Measurements from ENCODE around the gene MUC7.
"Not testable (repeated sequence)": the region's sequence is repeated elsewhere in the genome, so short reads cannot be mapped to it uniquely, and the experiment has no call there.

MUC7 gene

DNA sequence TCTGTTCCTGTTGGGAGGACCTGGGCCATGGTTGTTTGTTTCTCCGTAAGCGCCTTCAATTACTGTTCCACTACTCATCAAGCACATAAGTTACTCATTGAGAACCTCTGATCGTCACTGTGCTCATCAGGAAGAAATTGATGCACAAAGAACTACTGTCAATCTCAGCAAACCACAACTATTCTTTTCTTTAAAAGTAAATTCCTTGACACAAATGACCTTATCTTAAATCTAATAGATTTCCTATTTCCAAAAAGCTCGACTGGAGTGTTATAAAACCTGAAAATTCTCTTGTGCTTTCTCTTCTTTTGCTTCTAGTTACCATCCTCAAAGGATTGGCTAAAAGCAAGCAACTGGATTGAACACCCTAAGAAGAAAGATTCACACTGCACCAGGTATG lies at the start of gene MUC7:
Gene MUC7 (plus strand): TSS at position 301 of the 400 bp plus-strand sequence. CDS start 1,825 bp downstream, outside the sequence.
- DNase-seq (ENCODE audit: low read depth in 1 of 2, low spot score in 1 of 2) = no peak

DNA sequence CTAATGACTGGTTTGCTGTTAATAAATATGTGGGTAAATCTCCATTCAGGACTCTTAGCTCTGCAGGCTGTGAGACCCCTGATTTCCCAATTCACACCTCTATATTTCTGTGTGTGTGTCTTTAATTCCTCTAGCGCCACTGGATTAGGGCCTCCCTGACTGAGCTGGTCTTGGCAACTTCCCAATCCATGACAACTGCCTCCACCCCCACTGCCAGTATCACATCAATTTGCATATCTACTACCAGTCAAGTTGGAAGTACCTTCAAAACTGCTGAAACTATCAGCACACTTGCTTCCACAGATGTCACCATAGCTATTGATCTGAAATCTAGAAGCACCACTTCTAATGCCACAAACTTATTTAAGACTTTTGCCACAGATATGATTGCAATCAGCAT lies 46.7 kb upstream of the MUC7 start:
- DNase-seq (ENCODE audit: low read depth in 1 of 2, low spot score in 1 of 2) = no peak

DNA sequence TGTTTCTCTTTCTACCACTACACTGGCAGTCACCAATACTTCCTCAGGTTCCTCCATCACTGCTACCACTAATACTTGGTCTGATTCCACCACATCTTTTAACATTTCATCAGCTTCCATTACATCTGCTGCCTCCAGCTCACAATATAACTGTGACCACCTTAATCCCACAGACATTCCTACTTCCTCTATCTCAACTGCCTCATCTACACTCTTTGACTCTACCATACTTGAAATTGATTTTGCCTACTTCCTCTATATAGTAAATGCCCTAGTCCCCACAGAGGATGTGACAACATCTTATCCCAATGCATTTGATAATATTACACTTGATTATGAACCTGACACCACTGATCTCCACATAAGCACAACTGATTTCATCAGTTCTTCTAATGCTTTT lies 45.2 kb upstream of the MUC7 start:
- no peak for DNase-seq (ENCODE audit: low read depth in 1 of 2, low spot score in 1 of 2)

DNA sequence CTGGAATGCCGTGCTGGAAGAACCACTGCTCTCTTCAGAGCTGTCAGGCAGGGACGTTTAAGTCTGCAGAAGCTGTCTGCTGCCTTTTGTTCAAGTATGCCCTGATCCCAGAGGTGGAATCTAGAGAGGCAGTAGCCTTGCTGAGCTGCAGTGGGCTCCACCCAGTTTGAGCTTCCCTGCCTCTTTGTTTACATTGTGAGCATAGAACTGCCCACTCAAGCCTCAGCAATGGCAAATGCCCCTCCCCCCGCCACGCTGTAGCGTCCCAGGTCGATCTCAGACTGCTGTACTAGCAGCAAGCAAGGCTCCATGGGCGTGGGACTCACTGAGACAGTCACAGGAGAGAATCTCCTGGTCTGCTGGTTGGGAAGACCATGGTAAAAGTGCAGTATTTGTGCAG lies 34.8 kb upstream of the MUC7 start:
- no peak for DNase-seq (ENCODE audit: low read depth in 1 of 2, low spot score in 1 of 2)

DNA sequence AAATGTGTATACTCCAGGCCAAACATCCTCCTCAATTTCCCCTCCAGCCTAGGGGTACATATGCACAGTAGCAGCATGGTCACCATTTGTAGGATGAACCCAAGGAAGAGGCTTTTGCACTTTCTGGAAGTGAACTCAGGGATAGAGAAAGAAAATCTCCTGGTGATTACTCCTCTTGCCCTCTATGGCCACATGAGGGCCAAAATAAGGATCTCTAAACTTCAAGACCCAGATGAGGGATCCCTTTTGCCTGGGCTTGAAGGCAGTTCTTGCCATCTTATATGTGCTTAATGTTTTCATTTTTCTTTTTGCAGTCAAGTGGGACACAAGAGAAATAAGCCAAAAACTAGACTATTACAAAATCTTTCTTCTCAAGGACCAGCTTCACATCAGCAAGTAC lies 29.5 kb upstream of the MUC7 start:
- no peak for DNase-seq (ENCODE audit: low read depth in 1 of 2, low spot score in 1 of 2)

DNA sequence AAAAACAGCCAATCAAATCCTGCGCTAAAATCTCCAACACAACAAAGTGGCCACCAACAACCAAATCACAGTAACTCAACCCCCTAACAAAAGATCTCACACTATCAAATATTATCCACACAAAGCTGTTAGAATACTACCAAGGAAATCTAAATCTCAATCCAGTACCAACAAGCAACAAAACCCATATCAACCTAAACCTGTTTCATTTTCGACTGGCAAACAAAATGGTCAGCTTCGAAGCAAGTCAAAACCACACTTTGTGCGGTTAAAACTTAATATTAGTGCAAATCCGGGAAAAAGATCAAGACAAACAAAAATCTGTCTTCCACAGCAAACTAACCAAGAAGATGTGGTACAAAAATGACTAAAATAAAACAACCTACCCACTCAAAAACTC lies 28.7 kb upstream of the MUC7 start:
- DNase-seq (ENCODE audit: low read depth in 1 of 2, low spot score in 1 of 2) = no peak

DNA sequence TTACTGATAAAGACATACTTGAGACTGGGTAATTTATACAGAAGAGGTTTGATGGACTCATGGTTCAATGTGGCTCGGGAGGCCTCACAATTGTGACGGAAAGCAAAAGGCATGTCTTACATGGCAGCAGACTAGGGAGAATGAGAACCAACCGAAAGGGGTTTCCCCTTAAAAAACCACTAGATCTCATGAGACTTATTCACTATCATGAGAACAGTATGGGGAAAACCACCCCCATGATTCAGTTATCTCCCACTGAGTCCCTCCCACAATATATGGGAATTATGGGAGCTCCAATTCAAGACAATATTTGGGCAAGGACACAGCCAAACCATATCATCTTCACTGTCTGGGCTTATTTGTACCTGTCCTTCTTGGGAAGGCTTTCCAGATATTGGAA lies 22.8 kb upstream of the MUC7 start:
- DNase-seq (ENCODE audit: low read depth in 1 of 2, low spot score in 1 of 2) = no peak

DNA sequence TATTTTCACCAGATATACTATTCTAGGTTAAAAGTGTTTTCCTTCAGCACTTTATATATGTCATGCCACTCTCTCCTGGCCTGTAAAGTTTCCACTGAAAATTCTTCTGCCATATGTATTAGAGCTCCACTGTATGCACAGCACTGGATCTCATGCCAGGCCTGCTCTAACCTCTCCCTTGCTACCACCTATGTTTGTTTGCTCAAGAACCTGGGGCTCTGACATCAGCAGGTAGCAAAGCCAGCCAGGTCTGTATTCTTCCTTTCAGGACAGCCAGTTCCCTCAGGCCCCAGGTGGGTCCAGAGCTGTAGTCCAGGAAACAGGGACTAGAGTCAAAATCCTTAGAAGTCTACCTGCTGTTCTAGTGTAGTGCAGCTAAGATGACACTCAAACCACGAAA lies 19.1 kb upstream of the MUC7 start:
- no peak for DNase-seq (ENCODE audit: low read depth in 1 of 2, low spot score in 1 of 2)

DNA sequence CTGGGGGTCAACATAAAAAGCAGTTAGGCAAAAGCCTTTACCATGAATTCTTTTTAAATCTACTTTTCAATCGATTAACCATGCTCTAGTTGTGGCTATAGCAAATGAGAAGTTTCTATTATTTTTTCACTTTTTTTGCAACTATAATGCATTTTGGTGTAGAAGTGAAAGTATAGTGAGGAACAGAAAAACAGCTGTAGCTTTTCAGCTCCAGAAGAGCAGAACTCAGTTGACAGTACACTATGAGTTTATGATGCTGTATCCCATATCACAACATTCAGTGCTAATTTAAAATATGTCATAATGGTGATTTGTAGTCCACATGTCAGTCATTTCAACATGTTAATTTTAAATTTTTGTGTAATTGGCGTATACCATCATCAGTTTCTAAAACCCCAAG lies 8.7 kb upstream of the MUC7 start:
- no peak for DNase-seq (ENCODE audit: low read depth in 1 of 2, low spot score in 1 of 2)

DNA sequence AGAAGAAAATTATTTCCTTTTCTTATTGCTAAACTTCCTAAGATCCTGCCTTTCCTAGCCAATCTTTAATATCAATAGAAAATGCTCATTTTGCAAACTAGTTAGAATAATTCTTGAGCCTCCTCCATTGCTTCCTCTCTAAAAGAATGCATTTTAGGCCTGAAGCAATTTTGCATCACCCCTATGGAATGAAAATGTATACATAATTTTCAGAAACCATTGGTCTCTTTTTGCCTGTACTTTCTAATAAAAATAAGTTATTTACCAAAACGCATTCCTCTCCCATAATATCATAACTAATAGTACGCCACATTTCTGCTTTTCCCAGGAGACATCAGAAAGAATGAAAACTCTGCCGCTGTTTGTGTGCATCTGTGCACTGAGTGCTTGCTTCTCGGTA lies 1.7 kb downstream of the MUC7 start:
- DNase-seq (ENCODE audit: low read depth in 1 of 2, low spot score in 1 of 2) = no peak

DNA sequence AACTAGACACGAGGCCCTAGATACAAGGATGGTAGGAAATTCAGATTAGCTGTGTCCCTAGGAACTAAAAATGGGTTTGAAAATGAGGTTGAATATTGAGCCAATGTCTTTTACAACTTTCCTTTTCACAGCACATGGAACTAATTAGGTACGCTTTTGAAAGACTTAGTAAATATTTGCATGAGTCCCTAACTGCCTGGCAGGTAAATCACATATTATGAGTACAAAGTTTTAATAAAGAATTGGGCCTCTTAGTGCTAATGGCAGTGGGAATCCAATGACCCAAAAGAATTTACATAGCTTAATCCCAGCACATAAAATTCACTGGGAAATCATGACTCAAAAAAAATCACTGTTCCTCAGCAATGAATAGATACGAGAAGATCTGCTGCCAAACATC lies 16.8 kb downstream of the MUC7 start:
- DNase-seq (ENCODE audit: low read depth in 1 of 2, low spot score in 1 of 2) = no peak

DNA sequence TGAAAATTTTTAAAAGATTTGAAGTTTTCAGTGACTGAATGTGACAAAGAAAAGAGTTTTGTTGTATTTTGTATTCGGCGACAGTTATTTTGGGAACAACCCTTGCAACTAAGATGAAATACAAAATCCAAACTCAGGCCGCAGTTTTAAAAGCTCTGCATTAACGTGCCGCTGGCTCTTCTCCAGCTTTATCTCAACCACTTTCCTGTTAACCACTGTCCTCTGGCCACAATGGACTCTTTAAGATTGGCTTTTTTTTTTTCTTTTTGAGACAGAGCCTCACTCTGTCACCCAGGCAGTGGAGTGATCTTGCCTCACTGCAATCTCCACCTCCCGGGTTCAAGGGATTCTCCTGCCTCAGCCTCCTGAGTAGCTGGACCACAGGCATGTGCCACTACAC lies 24.2 kb downstream of the MUC7 start:
- no peak for DNase-seq (ENCODE audit: low read depth in 1 of 2, low spot score in 1 of 2)

DNA sequence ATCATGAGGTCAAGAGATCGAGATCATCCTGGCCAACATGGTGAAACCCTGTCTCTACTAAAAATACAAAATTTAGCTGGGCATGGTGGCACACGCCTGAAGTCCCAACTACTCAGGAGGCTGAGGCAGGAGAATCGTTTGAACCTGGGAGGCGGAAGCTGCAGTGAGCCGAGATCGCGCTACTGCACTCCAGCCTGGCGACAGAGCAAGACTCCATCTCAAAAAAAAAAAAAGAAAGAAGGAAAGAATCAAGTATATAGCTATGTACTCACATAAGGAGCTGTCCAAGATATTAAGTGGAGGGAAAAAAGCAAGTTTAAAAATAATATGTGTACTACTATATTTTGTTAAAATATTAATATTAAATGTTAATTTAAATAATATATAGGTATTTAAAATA lies 29.8 kb downstream of the MUC7 start:
- DNase-seq (ENCODE audit: low read depth in 1 of 2, low spot score in 1 of 2) = not testable (repeated sequence)

DNA sequence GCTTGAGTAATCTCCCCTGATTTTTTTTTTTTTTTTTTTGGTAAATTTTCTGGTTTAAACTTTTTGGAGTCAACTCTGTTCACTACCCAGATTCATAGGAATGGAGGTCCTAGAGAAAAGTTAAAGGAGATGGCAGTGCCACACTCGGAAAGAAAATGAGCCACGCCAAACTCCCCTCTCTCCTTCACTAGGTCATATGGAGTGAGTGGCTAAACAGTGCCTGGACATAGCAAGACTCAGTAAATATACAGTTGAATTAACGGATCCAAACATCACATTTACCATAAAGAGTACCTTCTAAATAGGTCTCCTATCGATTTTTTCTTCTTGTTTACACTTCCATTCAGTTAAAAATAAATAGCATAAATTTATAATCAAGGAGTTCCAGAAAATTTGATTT lies 32.7 kb downstream of the MUC7 start:
- no peak for DNase-seq (ENCODE audit: low read depth in 1 of 2, low spot score in 1 of 2)

DNA sequence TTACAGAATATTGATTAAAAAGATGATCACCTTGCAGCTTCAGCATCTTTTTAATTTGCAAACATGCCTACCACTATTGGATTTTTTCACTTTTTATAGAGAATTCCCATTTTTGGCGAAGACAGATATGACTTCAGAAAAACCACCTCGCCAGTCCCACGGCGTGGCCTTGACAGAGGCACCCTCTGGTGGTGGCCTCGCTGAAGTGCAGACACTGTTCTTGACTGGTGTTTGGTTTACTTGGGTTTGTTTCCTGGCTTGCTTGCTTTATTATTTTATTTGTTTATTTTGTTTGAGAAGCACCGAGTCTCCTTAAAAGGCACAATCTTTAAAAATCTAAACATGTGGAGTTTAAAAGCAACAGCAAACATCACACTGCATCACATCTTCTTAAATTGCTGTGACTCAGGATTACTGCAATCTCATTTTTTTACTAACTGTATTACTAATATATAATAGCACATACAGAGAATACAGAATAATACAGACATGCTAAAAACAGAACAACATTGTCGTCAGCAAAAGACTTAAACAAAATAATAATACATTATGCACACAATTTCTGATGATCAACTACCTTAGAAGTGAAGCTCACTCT lies 33.3 kb downstream of the MUC7 start:
- peak; percentile 8 to 22 for DNase-seq (ENCODE audit: low read depth in 1 of 2, low spot score in 1 of 2)

DNA sequence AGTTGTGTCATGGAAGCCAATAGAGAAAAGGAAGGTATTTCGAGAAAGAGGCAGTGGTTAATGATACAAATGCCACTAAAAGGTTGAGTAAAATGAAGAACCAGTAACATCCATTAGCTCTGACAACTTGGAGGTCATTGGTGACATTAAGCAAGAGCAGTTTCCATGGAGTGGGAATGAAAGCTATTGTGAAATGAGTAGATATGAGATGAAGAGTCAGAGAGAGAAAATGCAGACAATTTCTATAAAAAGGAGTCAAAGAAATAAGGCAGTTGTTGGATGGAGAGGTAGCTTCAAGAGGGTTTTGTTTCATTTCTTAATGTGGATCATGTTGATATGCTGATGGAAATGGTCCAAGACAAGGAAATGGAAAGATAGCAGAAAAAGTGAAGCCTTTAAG lies 36.8 kb downstream of the MUC7 start:
- no peak for DNase-seq (ENCODE audit: low read depth in 1 of 2, low spot score in 1 of 2)

DNA sequence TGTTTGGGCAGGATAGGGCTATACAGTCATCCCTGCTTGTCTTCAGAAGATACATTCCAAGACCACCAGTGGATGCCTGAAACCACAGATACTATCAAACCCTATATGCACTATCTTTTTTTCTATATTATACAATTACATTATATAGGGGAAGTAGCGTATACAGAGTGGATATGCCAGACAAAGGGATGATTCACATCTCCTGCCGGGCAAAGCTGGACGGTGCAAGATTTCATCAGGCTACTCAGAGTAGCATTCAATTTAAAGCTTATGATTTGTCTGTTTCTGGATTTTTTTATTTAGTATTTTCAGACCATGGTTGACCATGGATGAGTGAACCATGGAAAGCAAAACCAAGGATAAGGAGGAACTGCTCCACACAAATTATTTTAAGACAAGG lies 39.4 kb downstream of the MUC7 start:
- no peak for DNase-seq (ENCODE audit: low read depth in 1 of 2, low spot score in 1 of 2)

DNA sequence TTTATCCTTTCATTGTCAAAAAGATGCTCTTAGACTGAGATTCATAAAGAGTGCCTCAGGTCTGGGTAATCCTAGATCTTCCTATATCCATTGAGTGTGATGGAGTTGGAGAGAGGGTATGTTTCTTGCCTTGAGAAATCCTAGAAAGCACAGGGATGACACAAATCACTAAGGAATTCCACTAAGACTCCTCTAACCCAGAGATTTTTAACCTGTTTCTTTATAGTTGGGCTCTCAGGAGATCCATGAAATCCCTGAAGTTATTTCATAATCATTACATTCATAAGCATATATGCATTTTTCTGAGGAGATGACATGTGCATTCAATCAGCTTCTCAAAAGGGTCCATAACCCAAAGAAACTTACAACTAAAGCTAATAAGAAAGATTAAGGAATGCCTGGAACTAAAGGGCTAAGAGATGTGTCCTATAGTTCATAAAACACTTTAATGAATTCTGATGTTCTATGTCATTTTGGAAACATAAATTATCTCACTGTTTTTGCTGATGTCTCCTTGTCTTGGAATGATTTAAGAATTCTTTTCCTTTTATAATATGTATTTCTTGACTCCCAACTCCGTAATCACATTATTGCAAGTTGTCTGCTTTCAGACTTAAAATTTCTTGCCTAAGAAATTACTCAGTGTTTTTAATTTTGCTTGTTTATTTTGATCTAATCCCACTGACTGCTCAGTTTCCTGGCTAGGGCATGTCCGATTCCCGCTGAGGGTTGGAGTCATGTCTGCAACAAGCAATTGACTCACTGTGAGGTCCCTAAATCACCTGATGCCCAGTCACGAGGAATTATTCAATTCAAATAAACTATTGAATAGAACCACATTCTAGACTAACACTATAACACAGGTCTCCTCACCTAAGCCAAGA lies 43.6 kb downstream of the MUC7 start:
- DNase-seq (ENCODE audit: low read depth in 1 of 2, low spot score in 1 of 2) = no peak

DNA sequence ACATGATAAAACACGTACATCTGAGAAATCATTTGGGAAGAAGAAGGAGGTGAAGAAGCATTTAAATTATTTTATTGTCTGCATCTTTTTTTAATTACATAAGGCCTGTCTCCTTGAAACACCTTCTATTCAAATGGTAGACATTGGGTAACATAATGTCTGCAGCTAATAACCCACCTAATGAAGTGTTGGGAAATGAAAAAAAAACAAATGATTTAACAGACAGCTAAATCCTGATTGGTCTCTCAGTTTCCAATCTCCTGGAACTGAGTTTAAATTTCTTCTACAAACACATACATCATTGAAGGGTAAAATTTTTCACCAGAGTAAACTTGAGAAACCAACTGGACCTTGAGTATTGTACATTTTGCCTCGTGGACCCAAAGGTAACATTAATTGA lies 46.3 kb downstream of the MUC7 start, which contains the start of gene AMTN:
Gene AMTN (plus strand): TSS at position 301 of the 400 bp plus-strand sequence. CDS start 209 bp downstream, outside the sequence.
- no peak for DNase-seq (ENCODE audit: low read depth in 1 of 2, low spot score in 1 of 2)

DNA sequence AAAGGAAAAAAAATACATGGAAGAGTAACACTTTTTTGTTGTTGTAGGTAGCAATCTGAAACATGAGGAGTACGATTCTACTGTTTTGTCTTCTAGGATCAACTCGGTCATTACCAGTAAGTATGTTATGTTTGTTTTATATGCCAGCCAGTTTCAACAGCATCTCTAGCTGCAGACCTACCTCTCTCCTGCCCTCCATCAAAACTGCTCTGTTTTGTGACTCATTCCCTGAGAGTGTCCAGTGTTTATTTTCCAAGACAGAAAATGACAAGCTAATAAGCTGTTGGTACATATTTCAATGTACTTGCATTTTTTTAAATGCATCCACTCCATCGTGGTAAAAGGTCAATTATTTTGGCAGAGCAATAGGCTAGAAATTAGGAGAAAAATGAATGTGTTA lies 46.7 kb downstream of the MUC7 start:
- DNase-seq (ENCODE audit: low read depth in 1 of 2, low spot score in 1 of 2) = no peak

DNA sequence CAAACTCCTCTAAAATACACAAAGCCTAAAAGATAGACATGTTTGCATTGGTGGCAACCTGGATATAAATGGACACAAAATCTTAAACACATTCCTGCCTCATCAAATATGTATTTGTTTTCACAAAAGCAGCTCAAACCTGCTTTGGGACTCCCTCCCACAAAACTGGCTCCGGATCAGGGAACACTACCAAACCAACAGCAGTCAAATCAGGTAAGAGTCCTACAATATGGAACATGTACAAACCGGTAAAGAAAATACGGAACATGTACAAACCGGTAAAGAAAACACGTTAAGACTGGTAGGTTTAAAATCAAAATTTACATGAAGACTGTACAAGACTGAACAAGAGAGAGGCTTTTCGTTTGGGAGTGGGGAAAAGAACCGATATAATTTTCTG lies 50.6 kb downstream of the MUC7 start:
- DNase-seq (ENCODE audit: low read depth in 1 of 2, low spot score in 1 of 2) = no peak

DNA sequence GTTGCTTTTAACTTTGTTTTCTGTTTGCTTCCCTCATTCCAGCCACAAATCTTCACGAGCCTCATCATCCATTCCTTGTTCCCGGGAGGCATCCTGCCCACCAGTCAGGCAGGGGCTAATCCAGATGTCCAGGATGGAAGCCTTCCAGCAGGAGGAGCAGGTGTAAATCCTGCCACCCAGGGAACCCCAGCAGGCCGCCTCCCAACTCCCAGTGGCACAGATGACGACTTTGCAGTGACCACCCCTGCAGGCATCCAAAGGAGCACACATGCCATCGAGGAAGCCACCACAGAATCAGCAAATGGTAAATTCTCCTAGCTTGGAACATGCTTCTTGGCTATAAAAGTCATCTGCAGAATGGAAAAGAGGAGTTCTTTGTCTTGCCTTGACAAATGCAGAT lies 59.0 kb downstream of the MUC7 start:
- no peak for DNase-seq (ENCODE audit: low read depth in 1 of 2, low spot score in 1 of 2)

DNA sequence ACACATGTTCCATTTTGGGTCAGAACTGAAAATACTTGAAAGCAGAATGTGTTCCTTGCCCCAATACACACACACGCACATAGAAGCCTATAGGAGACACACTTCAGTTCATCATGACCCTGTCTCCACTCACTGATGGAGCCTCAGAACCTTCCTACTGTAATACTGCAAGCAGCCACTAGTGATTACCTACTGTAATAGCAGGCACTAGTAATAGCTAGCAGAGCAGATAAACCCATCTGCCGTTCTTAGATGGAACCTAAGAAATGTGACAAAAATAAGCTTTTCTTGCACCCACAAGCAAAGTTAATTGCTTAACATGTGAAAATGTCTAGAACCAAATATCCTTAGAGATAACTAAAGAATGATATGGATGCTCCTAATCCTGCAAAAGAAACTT lies 60.0 kb downstream of the MUC7 start:
- no peak for DNase-seq (ENCODE audit: low read depth in 1 of 2, low spot score in 1 of 2)
